ENCODE data around the gene KLHL22. TPM values are rescaled to one million over a fixed set of nuclear protein-coding genes. Genes with fewer than 3 reads are reported as not detected.
"Not testable (repeated sequence)": the region's sequence is repeated elsewhere in the genome, so short reads cannot be mapped to it uniquely, and the experiment has no call there.

KLHL22 gene
- total and polyA plus RNA-seq, 2 of the 4 experiments (the other 2 are of a cell fraction): 27.1 to 30.1 TPM

- dilution Hi-C loops (cut with HindIII; ENCODE audit: low sequenced_read_pairs, unreplicated experiment); H4K5ac ChIP-seq (ENCODE audit: low read depth, low read length); H3K27ac ChIP-seq (ENCODE audit: insufficient read depth, low read length); H2BK15ac ChIP-seq (ENCODE audit: low read depth, low read length); H3K4me3 ChIP-seq (ENCODE audit: insufficient read depth, low read depth, low read length); H3K4me1 ChIP-seq (ENCODE audit: control insufficient read depth, insufficient read depth, low read length); POLR2A ChIA-PET (ENCODE audit: unreplicated experiment); H3K4me2 ChIP-seq (ENCODE audit: low read depth, low read length); H2AK5ac ChIP-seq (ENCODE audit: low read depth, low read length); H3K18ac ChIP-seq (ENCODE audit: low read depth, low read length); H3K23ac ChIP-seq (ENCODE audit: low read depth, low read length); H3K36me3 ChIP-seq (ENCODE audit: control insufficient read depth, insufficient read depth, low read length); H3K56ac ChIP-seq (ENCODE audit: extremely low read depth, insufficient read depth, low read length); H2BK120ac ChIP-seq (ENCODE audit: low read depth, low read length); H2AK9ac ChIP-seq (replicated peaks; ENCODE audit: low read depth, low read length, poor library complexity); H3K14ac ChIP-seq (replicated peaks; ENCODE audit: low read depth, low read length); H3K27me3 ChIP-seq (ENCODE audit: control insufficient read depth, insufficient read depth, low read length); H2AFZ ChIP-seq (replicated peaks; ENCODE audit: low read length, poor library complexity); H2BK20ac ChIP-seq (ENCODE audit: low read depth, low read length); DNase-seq; CTCF ChIA-PET; in situ Hi-C loops (cut with MboI; ENCODE audit: low sequenced_read_pairs); H3K9ac ChIP-seq (ENCODE audit: low read depth, low read length); BruUV-seq (replicated peaks); H4K20me1 ChIP-seq (ENCODE audit: insufficient read depth, low read length); H4K91ac ChIP-seq (ENCODE audit: insufficient read depth, low read depth, low read length); H3K9me1 ChIP-seq (ENCODE audit: insufficient read depth, low read length); H4K8ac ChIP-seq (ENCODE audit: low read depth in 2 of 2, low read length in 2 of 2); H3K4ac ChIP-seq (ENCODE audit: low read depth, low read length); ATAC-seq (ENCODE audit: low read depth); intact Hi-C loops (cut with micrococcal nuclease); H2BK5ac ChIP-seq (ENCODE audit: low read depth, low read length, poor library complexity, severe bottlenecking); H3K9me3 ChIP-seq (ENCODE audit: control insufficient read depth, insufficient read depth, low read length): not testable (repeated sequence)
- WGBS, 2 experiments (ENCODE audit: extremely low coverage in 2 of 2, insufficient read length in 1 of 2): no CpG with 5 or more reads among the region's 6 CpGs
- H3K79me1 ChIP-seq (ENCODE audit: low read depth in 1 of 2, low read length in 2 of 2): peaks cover 9 to 27% of the 10 kb centered on the region in 2 experiments; a peak in 3 of 4 replicates
Measured at GRCh38 chr22:20478059-20478458, 17.5 kb downstream of the KLHL22 start.

DNA sequence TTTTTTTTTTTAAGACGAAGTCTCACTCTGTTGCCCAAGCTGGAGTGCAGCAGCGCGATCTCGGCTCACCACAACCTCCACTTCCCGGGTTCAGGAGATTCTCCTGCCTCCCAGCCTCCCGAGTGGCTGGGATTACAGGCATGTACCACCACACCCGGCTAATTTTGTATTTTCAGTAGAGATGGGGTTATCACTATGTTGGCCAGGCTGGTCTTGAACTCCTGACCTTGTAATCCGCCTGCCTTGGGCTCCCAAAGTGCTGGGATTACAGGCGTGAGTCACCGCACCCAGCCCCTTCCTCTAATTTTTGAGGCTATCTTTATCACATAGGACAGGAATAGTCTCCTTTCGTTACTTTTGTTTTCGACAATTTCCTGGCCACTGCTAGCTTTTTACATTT is 20.0 kb downstream of the KLHL22 start:
- BruUV-seq (replicated peaks); H3K14ac ChIP-seq (replicated peaks; ENCODE audit: low read depth, low read length); H3K23ac ChIP-seq (ENCODE audit: low read depth, low read length); H3K4me2 ChIP-seq (ENCODE audit: low read depth, low read length); ATAC-seq (ENCODE audit: low read depth); H2BK120ac ChIP-seq (ENCODE audit: low read depth, low read length); POLR2A ChIA-PET (ENCODE audit: unreplicated experiment); intact Hi-C loops (cut with micrococcal nuclease); H3K4me3 ChIP-seq (ENCODE audit: insufficient read depth, low read depth, low read length); H2AK5ac ChIP-seq (ENCODE audit: low read depth, low read length); H3K4me1 ChIP-seq (ENCODE audit: control insufficient read depth, insufficient read depth, low read length); CTCF ChIA-PET; H2BK20ac ChIP-seq (ENCODE audit: low read depth, low read length); H3K9ac ChIP-seq (ENCODE audit: low read depth, low read length); H2BK15ac ChIP-seq (ENCODE audit: low read depth, low read length); H4K5ac ChIP-seq (ENCODE audit: low read depth, low read length); DNase-seq; H3K9me3 ChIP-seq (ENCODE audit: control insufficient read depth, insufficient read depth, low read length); H3K18ac ChIP-seq (ENCODE audit: low read depth, low read length); H3K27ac ChIP-seq (ENCODE audit: insufficient read depth, low read length); H3K27me3 ChIP-seq (ENCODE audit: control insufficient read depth, insufficient read depth, low read length); H3K4ac ChIP-seq (ENCODE audit: low read depth, low read length); H4K8ac ChIP-seq (ENCODE audit: low read depth in 2 of 2, low read length in 2 of 2); H2AK9ac ChIP-seq (replicated peaks; ENCODE audit: low read depth, low read length, poor library complexity); H2AFZ ChIP-seq (replicated peaks; ENCODE audit: low read length, poor library complexity); dilution Hi-C loops (cut with HindIII; ENCODE audit: low sequenced_read_pairs, unreplicated experiment); H4K20me1 ChIP-seq (ENCODE audit: insufficient read depth, low read length); in situ Hi-C loops (cut with MboI; ENCODE audit: low sequenced_read_pairs); H4K91ac ChIP-seq (ENCODE audit: insufficient read depth, low read depth, low read length); H3K56ac ChIP-seq (ENCODE audit: extremely low read depth, insufficient read depth, low read length); H2BK5ac ChIP-seq (ENCODE audit: low read depth, low read length, poor library complexity, severe bottlenecking): not testable (repeated sequence)
- 100% methylated on average over 2 of the region's 12 CpGs; no CpG with 5 or more reads in 1 of the 2 experiments for WGBS, 2 experiments (ENCODE audit: extremely low coverage in 2 of 2, insufficient read length in 1 of 2)
- Histone ChIP-seq H3K36me3 (ENCODE audit: control insufficient read depth, insufficient read depth, low read length) (peaks cover 15% of the 10 kb centered on the region), H3K9me1 (ENCODE audit: insufficient read depth, low read length) (peaks cover 15% of the 10 kb centered on the region), H3K79me1 (ENCODE audit: low read depth in 1 of 2, low read length in 2 of 2) (peaks cover 4 to 16% of the 10 kb centered on the region in 2 experiments; a peak in 3 of 4 replicates)

Measured in IMR-90 (cell line).